ENCODE data around the gene TGM6.

The TGM6 gene

DNA sequence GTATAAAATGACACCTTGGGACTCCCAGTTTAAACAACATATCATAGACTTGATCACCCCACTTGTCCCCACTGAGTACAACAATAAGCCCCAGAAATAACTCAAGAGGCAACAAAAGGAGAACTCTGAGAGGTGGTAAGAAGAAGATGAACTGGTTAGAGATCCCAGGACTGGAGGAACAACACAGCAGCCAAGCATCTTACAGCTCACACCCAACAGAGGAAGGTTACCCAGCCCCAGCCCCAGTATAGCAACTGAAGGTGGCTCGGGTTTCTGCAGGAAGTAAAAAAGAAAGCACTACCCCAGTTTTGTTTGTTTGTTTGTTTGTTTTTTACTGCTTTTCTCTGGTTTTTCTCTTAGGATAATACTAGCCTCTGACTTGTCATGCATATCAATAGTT is 17.1 kb upstream of the TGM6 start:
- DNase-seq (ENCODE audit: low read depth in 1 of 2, low spot score in 1 of 2): no peak

DNA sequence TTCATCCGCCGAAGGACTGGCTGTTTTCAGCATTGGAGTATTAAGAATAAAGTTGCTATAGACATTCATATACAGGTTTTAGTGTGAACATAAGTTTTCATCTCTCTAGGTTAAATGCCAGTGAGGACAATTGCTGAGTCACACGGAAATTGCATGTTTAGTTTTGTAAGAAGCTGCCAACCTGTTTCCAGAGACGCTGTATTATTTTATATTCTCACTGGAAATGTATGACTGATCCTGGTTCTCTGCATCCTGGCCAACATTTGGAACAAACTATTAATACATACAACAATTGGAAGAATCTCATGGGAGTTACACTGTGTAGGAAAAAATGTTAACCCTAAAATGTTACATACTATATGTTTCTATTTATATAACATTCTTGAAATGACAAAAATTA is 16.7 kb upstream of the TGM6 start:
- DNase-seq (ENCODE audit: low read depth in 1 of 2, low spot score in 1 of 2): no peak

DNA sequence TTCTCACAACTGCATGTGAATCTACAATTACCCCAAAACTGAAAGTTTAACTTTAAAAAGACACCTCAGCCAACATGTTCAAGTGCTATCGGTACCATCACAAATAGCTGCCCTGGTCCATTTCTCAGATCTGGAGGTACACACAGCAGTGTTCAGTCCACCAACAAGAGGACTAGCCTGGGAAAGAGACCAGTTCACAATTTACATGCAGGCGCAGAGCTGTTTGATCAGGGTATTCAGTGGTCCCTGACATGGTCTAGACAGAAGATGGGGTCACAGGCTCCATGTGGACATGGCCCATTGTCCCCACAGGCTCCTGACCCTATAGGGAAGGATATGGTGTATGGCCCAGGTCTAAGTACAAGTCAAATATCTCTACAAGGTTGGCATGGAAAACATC is 15.6 kb upstream of the TGM6 start:
- no peak for DNase-seq (ENCODE audit: low read depth in 1 of 2, low spot score in 1 of 2)

- no peak for DNase-seq (ENCODE audit: low read depth in 1 of 2, low spot score in 1 of 2)
Measured at GRCh38 chr20:2365666-2366065, 15.0 kb upstream of the TGM6 start.

GRCh38 chr20:2368621-2369020 is 12.1 kb upstream of the TGM6 start:
- no peak for DNase-seq (ENCODE audit: low read depth in 1 of 2, low spot score in 1 of 2)

DNA sequence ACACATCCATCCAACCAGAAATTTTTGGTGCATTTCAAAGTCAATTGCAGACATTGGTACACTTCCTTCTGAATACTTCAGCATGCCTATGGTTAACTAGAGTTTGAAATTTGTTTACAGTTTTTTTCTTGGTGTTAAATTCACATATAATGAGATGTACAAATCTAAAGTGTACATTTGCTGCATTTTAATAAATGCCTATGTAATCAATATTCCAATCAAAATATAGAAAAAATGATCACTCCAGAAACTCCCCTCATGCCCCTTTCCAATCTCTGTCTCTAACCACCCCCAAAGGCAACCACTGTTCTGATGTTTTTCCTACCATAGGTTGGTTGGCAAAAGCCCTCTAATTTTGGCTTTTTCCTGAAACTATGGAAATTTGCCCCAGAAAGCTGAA is 7.6 kb upstream of the TGM6 start:
- no peak for DNase-seq (ENCODE audit: low read depth in 1 of 2, low spot score in 1 of 2)

DNA sequence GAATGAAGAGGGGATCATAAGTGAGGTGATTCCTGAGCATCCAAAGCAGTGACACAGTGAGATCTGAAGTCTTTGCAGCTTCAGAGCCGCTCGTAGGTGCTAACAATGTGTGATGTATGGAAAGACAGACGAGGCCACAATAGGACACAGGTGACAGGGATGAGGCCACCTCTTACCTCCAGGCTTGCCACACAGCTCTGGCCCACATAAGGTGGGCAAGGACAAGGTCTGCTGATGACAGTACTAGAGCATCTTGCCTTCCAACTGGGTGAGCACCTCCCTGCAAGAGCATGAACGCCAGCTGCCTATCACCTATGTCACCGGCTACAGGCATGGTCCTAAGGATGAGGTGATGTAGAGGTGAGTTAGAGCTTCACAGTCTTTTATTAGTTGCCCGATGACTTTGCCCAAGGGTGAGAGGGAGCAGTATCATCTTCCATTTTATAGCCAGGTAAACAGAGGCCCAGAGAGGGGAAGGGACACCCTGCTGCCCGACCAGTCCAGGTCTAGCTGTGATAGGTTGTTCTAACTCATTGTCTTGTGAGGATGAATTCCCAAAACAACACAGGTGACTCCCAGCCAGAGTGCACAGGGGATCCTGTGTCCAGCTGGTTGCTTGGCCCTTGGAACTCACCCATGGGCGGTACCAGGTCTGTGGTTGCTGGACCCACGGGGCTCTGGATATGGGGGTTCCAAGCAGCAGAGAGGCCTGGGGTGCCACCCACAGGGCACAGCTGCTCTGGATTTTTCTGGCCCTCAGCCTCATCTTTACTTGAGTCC is 6.2 kb upstream of the TGM6 start:
- no peak for DNase-seq (ENCODE audit: low read depth in 1 of 2, low spot score in 1 of 2)

DNA sequence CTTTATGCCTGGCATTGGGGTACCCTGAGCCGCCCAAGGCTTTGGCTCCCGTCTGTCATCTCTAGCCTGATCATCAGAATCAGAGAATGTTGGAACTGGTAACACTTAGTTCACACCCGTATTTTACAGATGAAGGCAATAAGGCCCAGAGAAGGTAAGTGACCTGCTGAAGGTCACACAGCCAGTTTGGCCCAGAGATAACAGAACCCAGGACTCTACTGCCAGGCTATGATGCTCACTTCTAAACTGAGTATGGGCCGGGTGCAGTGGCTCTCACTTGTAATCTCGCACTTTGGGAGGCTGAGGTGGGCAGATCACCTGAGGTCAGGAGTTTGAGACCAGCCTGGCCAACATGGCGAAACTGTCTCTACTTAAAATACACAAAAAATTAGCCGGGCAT is 1.8 kb upstream of the TGM6 start:
- DNase-seq (ENCODE audit: low read depth in 1 of 2, low spot score in 1 of 2): no peak

DNA sequence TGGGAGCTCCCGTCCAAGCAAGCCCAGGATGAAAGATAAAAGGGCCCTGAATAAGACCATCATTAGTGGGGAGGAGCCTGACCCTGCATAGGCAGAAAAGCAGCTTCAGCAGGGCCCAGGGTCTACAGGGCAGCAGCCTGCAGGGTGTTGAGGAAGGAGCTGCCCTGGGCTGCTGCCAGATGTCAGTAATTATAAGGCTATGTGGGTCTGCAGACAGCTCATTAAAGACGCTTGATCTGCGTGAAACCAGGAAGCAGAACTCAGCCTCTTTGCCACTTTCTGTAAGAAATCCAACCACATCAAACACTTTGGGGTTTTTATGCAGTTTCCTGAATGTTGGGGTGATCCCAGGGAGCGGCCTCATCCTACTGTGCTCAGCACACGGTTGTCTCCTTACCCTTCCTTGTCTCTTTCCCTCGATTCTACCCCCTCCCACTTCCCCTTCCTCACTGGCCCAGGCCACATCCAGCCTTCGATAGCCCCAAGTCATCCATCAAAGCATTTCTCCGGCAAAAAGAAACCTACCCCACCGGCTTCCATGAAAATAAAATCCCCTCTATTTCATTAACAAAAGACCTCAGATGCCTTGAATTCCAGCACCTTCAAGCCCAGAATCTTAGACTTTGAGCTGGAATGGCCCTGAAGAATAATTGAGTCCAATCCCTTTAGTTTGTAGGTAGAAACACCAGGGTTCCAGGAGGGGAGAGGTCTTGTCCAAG is 1.0 kb upstream of the TGM6 start:
- no peak for DNase-seq (ENCODE audit: low read depth in 1 of 2, low spot score in 1 of 2)

DNA sequence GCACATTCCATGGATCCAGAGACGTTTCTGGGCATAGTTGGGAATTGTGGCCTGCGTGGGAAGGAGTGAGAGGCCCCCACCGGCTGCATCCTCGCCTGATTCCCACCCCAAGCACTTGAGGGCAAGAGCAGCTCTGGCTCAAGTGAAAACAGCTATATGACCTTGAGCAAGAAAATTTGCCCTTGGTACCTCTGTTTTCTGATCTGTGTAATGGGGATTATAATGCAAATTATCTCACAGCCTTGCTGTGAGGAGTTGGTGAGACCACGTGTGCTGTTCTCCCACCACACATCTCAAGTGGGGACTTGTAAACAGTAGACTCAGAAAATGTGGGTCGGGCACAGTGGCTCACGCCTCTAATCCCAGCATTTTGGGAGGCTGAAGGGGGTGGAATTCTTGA is 602 bp downstream of the TGM6 start:
- no peak for DNase-seq (ENCODE audit: low read depth in 1 of 2, low spot score in 1 of 2)

DNA sequence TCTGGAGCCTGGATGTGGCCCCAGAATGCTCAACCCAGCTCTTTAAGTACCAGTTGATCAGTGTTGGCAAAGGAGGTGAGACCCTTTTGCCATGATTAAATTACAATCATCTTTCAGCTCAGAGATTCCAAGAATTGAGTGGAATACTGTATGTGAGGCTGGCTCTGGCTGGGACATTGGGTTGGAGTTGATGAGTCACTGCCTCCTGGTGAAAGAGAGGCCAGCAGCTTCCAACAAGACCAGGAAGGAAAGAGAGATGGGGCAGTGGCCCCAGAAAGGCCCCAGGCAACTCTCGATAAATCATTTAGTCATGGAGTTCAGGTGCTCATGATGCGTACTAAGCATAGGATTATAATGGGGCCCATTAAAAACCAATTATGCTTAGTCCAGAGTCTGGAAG is 2.1 kb downstream of the TGM6 start:
- no peak for DNase-seq (ENCODE audit: low read depth in 1 of 2, low spot score in 1 of 2)

- no peak for DNase-seq (ENCODE audit: low read depth in 1 of 2, low spot score in 1 of 2)
Measured at GRCh38 chr20:2385026-2385425, 4.3 kb downstream of the TGM6 start.

- DNase-seq (ENCODE audit: low read depth in 1 of 2, low spot score in 1 of 2): no peak
Measured at GRCh38 chr20:2385496-2385895, 4.8 kb downstream of the TGM6 start.

GRCh38 chr20:2386516-2387179 is 5.9 kb downstream of the TGM6 start:
- DNase-seq (ENCODE audit: low read depth in 1 of 2, low spot score in 1 of 2): no peak

DNA sequence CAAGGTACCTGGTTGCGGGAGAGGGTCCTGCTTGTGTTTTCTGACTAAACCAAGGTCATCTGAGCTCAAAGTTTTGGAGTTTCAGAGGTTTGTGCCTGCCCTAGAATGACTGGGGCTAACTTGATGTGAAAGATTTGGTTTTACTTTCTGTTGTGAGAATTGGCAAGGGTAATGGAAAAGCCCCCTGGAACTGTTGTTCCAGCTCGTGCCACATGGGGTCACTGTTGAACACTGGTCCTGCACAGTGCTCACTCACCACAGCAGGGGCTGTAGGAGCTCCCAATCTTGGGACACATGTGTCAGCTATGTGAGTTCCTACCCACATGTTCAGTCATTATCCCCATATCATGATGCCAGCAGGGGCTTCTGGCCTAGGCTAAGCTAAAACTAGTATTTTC is 6.5 kb downstream of the TGM6 start:
- peak; percentile 20 to 39 for DNase-seq (ENCODE audit: low read depth in 1 of 2, low spot score in 1 of 2)

- no peak for DNase-seq (ENCODE audit: low read depth in 1 of 2, low spot score in 1 of 2)
Measured at GRCh38 chr20:2387580-2387979, 6.9 kb downstream of the TGM6 start.

- no peak for DNase-seq (ENCODE audit: low read depth in 1 of 2, low spot score in 1 of 2)
Measured at GRCh38 chr20:2390951-2391675, 10.4 kb downstream of the TGM6 start.

GRCh38 chr20:2394411-2395055 is 13.8 kb downstream of the TGM6 start:
- no peak for DNase-seq (ENCODE audit: low read depth in 1 of 2, low spot score in 1 of 2)

GRCh38 chr20:2395136-2395535 is 14.4 kb downstream of the TGM6 start:
- no peak for DNase-seq (ENCODE audit: low read depth in 1 of 2, low spot score in 1 of 2)

GRCh38 chr20:2396241-2396814 is 15.6 kb downstream of the TGM6 start:
- DNase-seq (ENCODE audit: low read depth in 1 of 2, low spot score in 1 of 2): no peak

GRCh38 chr20:2397091-2397490 is 16.4 kb downstream of the TGM6 start:
- DNase-seq (ENCODE audit: low read depth in 1 of 2, low spot score in 1 of 2): no peak

Data from activated CD4-positive, alpha-beta T cell treated with anti-CD3 and anti-CD28 coated beads, Interleukin-2, amount 50 U/mL, for 24 hours (primary cell).